ENCODE measurements around the gene KCTD5.
"Not testable (repeated sequence)": the region's sequence is repeated elsewhere in the genome, so short reads cannot be mapped to it uniquely, and the experiment has no call there.

KCTD5 gene

GRCh38 chr16:2673066-2673999 lies 9.0 kb upstream of the KCTD5 start:
- DNase-seq: peak; percentile 49 to 68

GRCh38 chr16:2675021-2675420 lies 7.3 kb upstream of the KCTD5 start:
- no peak for DNase-seq

GRCh38 chr16:2675714-2676113 lies 6.6 kb upstream of the KCTD5 start:
- no peak for DNase-seq

- DNase-seq: not testable (repeated sequence)
Measured at GRCh38 chr16:2676937-2677336, 5.4 kb upstream of the KCTD5 start.

- DNase-seq: not testable (repeated sequence)
Measured at GRCh38 chr16:2678206-2678965, 3.9 kb upstream of the KCTD5 start.

GRCh38 chr16:2679902-2680301 lies 2.4 kb upstream of the KCTD5 start:
- not testable (repeated sequence) for DNase-seq

GRCh38 chr16:2680360-2680759 lies 2.0 kb upstream of the KCTD5 start:
- DNase-seq: not testable (repeated sequence)

GRCh38 chr16:2683041-2683440 lies 718 bp downstream of the KCTD5 start:
- DNase-seq: not testable (repeated sequence)

- not testable (repeated sequence) for DNase-seq
Measured at GRCh38 chr16:2686075-2686474, 3.8 kb downstream of the KCTD5 start.

- peak; percentile 38 to 64 for DNase-seq
Measured at GRCh38 chr16:2686912-2687507, 4.7 kb downstream of the KCTD5 start.

- no peak for DNase-seq
Measured at GRCh38 chr16:2687531-2688308, 5.4 kb downstream of the KCTD5 start.

GRCh38 chr16:2689422-2689821 lies 7.1 kb downstream of the KCTD5 start:
- DNase-seq: not testable (repeated sequence)

GRCh38 chr16:2689968-2690801 lies 7.9 kb downstream of the KCTD5 start:
- no peak for DNase-seq

- DNase-seq: no peak
Measured at GRCh38 chr16:2690852-2691251, 8.5 kb downstream of the KCTD5 start.

GRCh38 chr16:2691491-2692248 lies 9.3 kb downstream of the KCTD5 start:
- DNase-seq: no peak

- no peak for DNase-seq
Measured at GRCh38 chr16:2692251-2692947, 10.1 kb downstream of the KCTD5 start.

GRCh38 chr16:2692948-2693651 lies 10.8 kb downstream of the KCTD5 start:
- no peak for DNase-seq

GRCh38 chr16:2696601-2697250 lies 14.4 kb downstream of the KCTD5 start:
- not testable (repeated sequence) for DNase-seq

GRCh38 chr16:2697401-2697948 lies 15.2 kb downstream of the KCTD5 start:
- DNase-seq: no peak

Data from Kasumi-1 (cell line).